Thyroid gland (tissue), 4 donors: ENCODE results near the gene RPN2.

ENCODE experiments used
- CTCF ChIP-seq, 6 experiments: fragments of 200-600 bp in 3 of 6; fragments of 450-650 bp in 3 of 6; sonication (generic) in 3 of 6; IDR thresholded peaks; one replicate each; pipeline ENCODE4 v1.5.1; 2016 to 2019; ENCODE audit warnings: antibody characterized with exemption in 6 of 6, mild to moderate bottlenecking in 2 of 6, inconsistent platforms in 1 of 6, moderate library complexity in 1 of 6
- POLR2A ChIP-seq, 2 donors: fragments of 450-650 bp; IDR thresholded peaks; one replicate each; pipeline ENCODE4 v1.6.1; 2017; ENCODE audit warnings: antibody characterized with exemption in 2 of 2, mild to moderate bottlenecking in 2 of 2, moderate library complexity in 1 of 2

- TF ChIP-seq POLR2A (IDR thresholded peaks at IDR 0.05) (no peak), CTCF (IDR thresholded peaks at IDR 0.05) (no peak)
Measured at GRCh38 chr20:37194621-37195417, 15.7 kb downstream of the RPN2 start.
